ENCODE data around the gene EVX2.

DNA sequence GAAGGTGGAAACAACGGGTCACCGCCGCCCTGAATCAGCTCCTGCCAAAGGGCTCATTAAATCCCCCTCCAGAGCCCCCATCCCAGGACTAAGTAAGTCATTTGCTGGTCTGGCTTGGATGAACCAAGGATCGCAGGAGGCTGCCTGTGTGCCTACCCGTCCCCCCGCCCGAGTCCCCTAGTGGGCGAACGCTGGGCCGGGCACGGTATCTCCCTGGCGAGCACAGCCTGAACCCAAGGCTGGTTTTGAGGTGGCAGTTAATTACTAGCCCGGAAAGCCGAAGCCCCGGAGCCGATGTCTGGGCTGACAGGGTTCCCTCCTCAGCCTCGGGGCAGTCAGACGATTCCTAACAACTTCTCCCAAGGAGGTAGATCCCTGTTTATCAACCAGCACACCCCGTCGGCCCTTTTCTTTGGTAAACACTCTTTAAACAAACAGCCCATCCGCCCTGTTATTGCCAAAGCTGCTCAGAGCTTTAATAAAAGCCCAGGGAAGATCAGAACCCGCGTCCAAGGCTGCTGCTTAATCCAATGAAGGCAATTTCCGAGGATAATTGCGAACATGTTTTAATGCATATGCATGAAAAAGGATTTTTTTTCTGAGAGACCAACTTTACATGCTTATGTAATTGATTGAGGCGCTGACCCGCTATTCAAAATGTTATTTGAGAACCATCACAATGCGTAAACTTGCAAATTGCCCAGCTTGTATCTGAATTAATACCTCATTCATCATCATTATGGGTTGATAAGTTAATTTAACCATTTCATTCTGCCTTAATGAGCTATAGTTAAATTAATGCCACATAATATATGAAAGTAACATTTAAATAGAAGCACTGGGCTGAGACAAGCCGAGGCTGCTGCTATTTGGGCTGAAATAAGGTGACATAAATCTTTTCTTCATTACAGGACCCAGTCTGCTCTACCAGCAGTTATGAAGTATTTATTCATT lies 10.5 kb downstream of the EVX2 start:
- TF ChIP-seq EZH2 (IDR thresholded peaks at IDR 0.05): peak; percentile 91
- TF ChIP-seq, protein P1, sequence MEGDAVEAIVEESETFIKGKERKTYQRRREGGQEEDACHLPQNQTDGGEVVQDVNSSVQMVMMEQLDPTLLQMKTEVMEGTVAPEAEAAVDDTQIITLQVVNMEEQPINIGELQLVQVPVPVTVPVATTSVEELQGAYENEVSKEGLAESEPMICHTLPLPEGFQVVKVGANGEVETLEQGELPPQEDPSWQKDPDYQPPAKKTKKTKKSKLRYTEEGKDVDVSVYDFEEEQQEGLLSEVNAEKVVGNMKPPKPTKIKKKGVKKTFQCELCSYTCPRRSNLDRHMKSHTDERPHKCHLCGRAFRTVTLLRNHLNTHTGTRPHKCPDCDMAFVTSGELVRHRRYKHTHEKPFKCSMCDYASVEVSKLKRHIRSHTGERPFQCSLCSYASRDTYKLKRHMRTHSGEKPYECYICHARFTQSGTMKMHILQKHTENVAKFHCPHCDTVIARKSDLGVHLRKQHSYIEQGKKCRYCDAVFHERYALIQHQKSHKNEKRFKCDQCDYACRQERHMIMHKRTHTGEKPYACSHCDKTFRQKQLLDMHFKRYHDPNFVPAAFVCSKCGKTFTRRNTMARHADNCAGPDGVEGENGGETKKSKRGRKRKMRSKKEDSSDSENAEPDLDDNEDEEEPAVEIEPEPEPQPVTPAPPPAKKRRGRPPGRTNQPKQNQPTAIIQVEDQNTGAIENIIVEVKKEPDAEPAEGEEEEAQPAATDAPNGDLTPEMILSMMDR (IDR thresholded peaks at IDR 0.05): no peak

Data from neural progenitor cell (in vitro differentiated cells).